HG03280 (cell line): ENCODE measurements around the gene ZIC4.

Experiments
- ATAC-seq: cut with Tn5 transposase; IDR thresholded peaks from one replicate; pipeline ENCODE4 v1.9.1; 2021; ENCODE audit warnings: mild to moderate bottlenecking, moderate library complexity; ENCODE audit not compliant: unreplicated experiment

The ZIC4 gene

GRCh38 chr3:147406028-147406931, at the start of gene ZIC4:
Gene ZIC4 (minus strand): TSS chr3:147406543. CDS start chr3:147402797, 3,746 bp downstream.
- ATAC-seq, result no peak

- ATAC-seq, result no peak
Observed at GRCh38 chr3:147449669-147450068, 43.3 kb upstream of the ZIC4 start.

- no peak for ATAC-seq
Observed at GRCh38 chr3:147447224-147447623, 40.9 kb upstream of the ZIC4 start.

GRCh38 chr3:147431751-147432150, 25.4 kb upstream of the ZIC4 start:
- ATAC-seq, result no peak

- no peak for ATAC-seq
Observed at GRCh38 chr3:147428754-147429153, 22.4 kb upstream of the ZIC4 start.

GRCh38 chr3:147428326-147428725, 22.0 kb upstream of the ZIC4 start:
- ATAC-seq, result no peak

GRCh38 chr3:147427746-147428145, 21.4 kb upstream of the ZIC4 start:
- ATAC-seq, result no peak

- no peak for ATAC-seq
Observed at GRCh38 chr3:147426931-147427330, 20.6 kb upstream of the ZIC4 start.

- no peak for ATAC-seq
Observed at GRCh38 chr3:147425388-147425850, 19.1 kb upstream of the ZIC4 start.

GRCh38 chr3:147424581-147425387, 18.4 kb upstream of the ZIC4 start:
- ATAC-seq, result no peak

- no peak for ATAC-seq
Observed at GRCh38 chr3:147423798-147424580, 17.6 kb upstream of the ZIC4 start.

- no peak for ATAC-seq
Observed at GRCh38 chr3:147423537-147423797, 17.1 kb upstream of the ZIC4 start.

GRCh38 chr3:147422601-147423536, 16.5 kb upstream of the ZIC4 start:
- ATAC-seq, result no peak

- no peak for ATAC-seq
Observed at GRCh38 chr3:147422196-147422595, 15.9 kb upstream of the ZIC4 start.

- ATAC-seq, result no peak
Observed at GRCh38 chr3:147421184-147421912, 15.0 kb upstream of the ZIC4 start.

GRCh38 chr3:147420353-147421183, 14.2 kb upstream of the ZIC4 start:
- no peak for ATAC-seq

- no peak for ATAC-seq
Observed at GRCh38 chr3:147419781-147420224, 13.5 kb upstream of the ZIC4 start.
